GM19438 (cell line): ENCODE data around the gene PARD6A.
"Not testable (repeated sequence)": the region's sequence is repeated elsewhere in the genome, so short reads cannot be mapped to it uniquely, and the experiment has no call there.

Experiments
- ATAC-seq: cut with Tn5 transposase; IDR thresholded peaks from one replicate; pipeline ENCODE4 v1.9.1; 2021; ENCODE audit warnings: low read depth; ENCODE audit not compliant: unreplicated experiment

The PARD6A gene

DNA sequence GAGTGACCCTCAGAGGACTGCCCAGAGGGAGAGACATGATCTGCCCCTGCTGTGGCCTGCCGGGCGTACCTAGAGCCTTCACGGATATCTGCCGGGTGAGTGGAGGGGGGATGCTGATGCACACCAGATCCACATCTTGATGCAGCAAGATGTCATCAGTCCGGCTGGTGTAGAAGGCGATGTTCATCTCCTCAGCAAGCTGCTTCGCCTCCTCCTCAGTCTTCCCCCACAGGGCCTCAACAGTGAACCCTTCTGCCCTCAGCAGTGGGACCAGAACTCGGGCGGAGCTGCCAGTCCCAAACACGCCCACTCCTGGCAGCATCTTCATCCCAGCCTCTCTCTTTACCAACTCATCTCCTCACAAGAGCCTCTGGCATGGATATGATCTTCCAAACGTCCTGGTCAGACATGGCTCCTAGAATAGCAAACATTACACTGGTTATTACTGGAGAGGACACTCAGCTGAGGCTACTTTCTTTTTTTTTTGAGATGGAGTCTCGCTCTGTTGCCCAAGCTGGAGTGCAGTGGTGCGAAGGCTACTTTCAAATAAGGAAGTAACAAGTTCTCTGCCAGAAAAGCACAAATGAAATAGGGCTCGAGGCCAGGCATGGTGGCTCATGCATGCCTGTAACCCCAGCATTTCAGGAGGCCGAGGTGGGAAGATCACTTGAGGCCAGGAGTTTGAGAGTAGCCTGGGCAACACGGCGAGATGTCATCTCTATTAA, 24.8 kb downstream of the PARD6A start:
- no peak for ATAC-seq

DNA sequence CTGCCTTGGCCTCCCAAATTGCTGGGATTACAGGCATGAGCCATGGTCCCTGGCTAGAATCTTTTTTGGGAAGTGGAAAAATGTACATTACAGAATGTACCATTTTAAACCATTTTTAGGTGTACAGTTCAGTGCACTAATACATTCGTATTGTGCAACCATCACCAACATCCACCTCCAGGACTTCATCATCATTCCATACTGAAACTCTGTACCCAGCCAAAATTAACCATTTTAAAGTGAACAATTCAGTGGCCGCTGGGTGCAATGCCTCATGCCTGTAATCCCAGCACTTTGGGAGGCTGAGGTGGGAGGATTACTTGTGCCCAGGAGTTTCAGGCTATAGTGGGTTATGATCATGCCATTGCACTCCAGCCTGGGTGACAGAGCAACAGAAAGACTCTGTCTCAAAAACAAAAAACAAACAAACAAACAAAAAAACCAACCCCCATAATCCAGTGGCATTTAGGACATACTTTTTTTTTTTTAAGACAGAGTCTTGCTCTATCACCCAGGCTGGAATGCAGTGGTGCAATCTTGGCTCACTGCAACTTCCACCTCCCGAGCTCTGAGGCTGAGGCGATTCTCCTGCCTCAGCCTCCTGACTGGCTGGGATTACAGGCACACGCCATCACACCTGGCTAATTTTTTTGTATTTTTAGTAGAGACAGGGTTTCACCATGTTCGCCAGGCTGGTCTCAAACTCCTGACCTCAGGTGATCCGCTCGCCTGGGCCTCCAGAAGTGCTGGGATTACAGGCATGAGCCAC, 32.9 kb downstream of the PARD6A start:
- ATAC-seq = not testable (repeated sequence)

DNA sequence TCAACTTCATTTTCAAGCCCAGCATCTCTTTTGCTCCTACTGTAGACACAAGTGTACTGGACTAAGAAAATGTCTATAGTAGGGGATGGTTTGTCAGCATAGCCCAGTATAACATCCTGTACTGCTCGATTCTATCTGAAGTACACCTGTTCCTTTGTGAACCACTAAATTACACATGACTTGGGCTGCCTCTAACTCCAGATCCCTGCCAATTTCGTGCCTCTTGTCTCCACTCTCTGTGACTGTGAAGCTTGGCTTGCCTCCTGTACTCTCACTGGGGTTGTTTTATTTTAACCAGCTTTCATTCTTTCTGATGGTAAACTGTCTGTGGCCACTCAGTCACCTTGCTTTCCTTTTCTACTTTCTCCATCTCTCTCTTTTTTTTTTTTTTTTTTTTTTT, 33.9 kb downstream of the PARD6A start:
- ATAC-seq = no peak

DNA sequence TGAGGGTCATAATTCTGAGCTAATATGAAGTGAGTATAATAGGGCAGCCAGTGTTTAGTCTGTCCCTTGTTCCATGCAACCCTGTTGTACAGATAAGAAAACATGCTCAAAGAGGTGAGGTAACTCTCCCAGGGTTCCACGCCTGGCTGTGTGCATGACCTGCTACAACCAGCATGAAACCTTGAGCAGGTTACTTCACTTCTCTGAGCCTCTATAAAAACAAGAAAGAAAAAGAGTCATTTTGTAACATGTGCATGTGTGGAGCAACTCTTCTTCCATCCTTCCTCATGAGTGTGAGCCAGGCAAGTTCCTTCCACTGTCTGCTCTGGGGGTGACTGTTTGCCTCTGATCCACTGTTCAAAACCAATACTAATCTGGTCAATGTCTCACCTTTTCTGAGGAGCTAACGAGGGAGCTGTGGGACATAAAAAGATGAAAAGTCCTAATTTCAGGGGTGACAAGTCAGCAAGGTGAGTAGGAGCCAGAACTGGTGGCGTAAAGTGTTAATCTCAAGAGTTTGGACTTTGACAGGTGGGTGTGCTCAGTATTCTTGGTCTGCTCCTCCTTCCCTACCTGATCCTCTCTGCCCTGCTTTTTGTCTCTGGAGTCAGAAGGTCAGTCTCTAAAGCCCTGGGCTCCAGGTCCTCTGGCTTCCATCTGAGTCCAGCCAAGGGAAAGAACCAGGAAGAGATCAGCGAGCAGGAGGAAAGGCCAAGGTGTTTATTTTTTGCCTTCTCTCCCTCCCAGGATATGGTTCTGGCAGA, 36.8 kb downstream of the PARD6A start:
- ATAC-seq = no peak

DNA sequence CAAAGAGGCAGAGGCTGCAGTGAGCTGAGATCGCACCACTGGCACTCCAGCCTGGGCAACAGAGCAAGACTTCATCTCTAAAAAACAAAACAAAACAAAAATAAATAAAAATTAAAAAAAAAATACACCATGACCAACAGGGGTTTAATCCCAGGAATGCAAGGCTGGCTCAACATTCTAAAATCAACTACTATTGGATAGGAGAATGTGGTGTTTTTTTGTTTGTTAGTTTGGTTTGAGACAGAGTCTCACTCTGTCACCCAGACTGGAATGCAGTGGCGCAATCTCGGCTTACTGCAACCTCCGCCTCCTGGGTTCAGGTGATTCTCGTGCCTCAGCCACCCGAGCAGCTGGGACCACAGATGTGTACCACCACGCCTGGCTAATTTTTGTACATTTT, 38.5 kb downstream of the PARD6A start:
- ATAC-seq = no peak

DNA sequence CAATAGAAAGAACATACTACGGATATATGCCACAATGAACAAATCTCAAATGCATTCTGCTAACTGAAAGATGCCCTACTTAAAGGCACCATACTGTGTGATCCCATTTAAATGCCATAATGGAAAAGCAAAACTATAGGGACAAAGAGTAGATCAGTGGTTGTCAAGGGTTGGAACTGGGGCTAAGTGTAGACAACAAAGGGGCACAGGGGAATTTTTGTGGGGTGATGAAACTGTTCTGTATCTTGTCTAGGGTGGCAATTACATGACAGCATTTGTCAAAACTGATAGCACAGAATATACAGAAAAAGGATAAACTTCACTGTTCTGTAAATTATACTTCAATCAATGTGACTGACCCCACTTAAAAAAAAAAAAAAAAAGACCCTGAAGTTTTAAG, 40.7 kb downstream of the PARD6A start:
- no peak for ATAC-seq

DNA sequence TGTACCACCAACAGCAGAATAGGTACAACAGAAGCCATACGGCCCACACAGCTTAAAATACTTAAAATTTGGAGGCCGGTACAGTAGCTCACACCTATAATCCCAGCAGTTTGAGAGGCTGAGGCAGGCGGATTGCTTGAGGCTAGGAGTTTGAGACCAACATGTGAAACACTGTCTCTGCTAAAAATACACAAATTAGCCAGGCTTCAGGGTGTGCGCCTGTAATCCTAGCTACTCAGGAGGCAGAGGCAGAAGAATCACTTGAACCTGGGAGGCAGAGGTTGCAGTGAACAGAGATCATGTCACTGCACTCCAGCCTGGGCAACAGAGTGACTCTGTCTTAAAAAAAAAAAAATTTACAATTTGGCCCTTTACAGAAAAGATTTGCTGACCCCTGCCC, 41.4 kb downstream of the PARD6A start:
- no peak for ATAC-seq

DNA sequence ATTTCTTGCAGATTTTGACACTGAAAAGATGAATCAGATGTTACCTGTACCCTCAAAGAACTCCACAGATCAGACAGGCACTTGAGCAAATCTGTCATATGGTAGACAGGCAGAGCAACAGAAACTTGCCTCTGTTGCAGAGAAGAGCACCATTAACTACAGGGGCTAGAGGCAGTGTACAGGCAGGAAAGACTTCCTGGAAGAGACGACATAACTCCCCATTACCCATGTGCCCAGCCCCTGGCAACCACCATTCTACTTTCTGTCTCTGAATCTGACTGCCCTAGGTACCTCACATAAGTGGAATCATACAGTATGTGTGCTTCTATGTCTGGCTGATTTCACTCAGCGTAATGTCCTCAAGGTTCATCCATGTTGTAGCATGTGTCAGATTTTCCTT, 42.9 kb downstream of the PARD6A start:
- no peak for ATAC-seq

DNA sequence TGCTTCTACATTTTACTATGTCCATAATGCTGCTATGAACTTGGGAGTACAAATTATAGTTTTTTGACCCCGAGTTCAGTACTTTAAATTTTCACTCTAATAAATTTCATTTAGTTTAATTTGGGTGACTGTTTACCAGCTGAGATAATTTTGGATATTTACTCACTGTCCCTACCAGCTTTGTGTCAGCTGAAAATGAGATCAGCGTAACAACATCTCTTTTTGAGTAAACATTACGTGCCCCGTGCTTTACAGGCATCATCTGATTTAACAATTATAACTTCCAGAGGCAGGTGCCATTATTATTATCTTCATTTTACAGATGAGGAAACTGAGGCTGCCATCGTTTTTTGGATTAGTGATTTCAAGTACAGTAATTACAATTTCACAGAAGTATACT, 43.4 kb downstream of the PARD6A start:
- ATAC-seq = no peak

DNA sequence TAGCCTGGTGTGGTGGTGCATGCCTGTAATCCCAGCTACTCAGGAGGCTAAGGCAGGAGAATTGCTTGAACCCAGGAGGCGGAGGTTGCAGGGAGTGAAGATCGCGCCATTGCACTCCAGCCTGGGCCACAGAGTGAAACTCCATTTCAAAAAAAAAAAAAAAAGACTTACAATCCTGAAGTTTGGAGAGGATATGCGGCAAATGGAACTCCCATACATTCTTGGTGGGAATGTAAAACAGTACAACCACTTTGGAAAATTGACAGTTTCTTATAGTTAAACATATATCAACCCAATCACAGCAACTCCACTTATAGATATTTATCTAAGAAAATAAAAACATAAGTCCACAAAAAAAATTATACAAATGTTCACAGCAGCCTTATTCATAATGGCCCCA, 46.5 kb downstream of the PARD6A start:
- no peak for ATAC-seq

DNA sequence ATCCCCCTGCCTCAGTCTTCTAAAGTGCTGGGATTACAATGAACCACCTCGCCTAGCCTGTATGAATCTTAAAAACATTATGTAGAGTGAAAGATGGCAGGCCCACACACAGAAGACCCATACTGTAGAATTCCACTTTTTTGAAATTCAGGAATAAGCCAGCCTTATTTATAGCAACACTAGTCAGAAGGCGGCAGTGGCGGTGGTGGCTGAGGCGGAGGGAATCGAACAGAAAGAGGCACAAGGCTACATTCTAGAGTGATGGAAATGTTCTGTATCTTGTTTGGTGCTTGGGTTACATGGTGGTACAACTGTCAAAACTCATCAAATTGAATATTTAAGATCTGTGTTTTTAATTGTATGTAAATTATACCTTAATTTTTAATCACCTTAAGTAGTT, 47.0 kb downstream of the PARD6A start:
- ATAC-seq = no peak

DNA sequence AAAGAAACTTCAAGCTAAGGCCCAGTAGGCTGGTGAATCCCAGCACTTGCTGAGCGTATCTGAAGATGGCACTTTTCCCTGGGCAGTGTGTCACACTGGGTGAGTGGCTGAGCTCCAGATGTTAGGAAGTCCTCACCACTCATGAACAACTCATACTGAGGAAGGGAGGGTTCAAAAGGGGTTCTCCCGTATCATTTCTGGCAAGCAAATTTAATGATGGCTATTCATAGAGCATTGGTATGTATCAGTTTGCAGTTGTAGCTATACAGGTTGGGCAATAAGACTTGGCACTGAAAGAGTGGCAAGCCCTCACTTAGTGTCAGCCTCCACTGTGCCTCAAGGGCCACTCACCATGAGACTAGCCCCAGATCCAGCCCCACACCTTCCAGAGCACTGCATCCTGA, 47.6 kb downstream of the PARD6A start:
- ATAC-seq = no peak

DNA sequence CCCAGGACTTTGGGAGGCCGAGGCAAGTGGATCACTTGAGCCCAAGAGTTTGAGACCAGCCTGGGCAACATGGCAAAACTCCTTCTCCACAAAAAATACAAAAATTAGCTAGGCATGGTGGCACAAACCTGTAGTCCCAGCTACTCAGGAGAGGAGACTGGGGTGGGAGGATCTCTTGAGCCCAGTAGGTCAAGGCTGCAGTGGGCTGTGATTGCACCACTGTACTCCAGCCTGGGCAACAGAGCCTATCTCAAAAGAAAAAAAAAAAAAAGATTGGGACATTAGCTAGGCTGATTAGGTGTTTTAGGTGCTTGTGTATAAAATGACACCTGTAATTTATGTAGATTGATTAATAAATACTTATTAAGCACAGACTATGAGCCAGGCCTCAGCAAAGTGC, 48.3 kb downstream of the PARD6A start:
- ATAC-seq = no peak

DNA sequence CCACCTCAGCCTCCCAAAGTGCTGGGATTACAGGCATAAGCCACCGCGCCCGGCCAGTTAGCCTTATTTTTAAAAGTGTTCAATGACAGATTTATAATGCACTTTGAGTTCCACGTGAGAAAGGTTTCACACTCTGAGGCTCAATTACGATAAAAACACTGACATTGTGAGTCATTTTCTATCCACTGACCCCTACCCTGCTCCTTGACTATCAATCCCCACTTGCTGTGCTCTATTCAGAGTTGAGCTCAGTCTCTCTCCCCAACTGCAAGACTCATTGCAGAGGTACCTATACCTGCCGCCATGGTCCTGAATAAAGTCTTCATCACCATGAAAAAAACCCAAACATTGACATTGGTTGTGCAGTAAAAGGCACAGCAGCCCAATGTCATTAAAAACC, 49.8 kb downstream of the PARD6A start:
- ATAC-seq = no peak
